GM21619 (cell line): ENCODE data around the gene NMNAT3.
"Not testable (repeated sequence)": the region's sequence is repeated elsewhere in the genome, so short reads cannot be mapped to it uniquely, and the experiment has no call there.

Experiments used
- ATAC-seq: cut with Tn5 transposase; IDR thresholded peaks from one replicate; pipeline ENCODE4 v1.9.1; 2021; ENCODE audit not compliant: unreplicated experiment

NMNAT3 gene

DNA sequence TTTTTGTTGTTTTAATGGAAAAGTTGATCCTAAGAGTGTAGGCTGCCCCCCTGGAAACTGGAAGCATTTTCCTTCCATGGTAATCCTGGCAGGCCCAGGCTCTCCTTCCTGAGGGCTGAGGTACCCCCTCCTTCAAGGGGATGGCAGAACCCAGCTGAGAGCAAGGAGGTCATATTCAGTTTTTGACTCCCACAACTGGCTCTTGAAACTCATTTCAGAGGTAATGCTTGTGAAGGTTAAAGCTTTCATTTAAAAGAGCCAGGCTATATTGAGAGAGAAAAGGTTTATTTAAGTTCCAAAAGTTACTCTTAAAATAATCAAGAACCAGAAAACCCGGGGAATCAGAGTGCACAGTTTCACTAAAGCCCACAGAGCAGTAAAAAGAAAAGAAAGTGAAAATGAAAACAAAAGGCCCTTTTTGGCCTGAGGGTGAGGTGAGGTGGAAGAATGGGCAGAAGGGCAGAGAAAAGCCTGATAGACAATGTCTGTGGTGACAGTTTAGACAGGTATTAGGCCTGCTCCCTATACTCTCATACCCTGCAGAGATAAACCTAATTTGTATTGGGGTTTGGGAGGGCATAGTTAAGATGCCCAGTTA is 91.3 kb downstream of the NMNAT3 start:
- ATAC-seq: peak; percentile 94

DNA sequence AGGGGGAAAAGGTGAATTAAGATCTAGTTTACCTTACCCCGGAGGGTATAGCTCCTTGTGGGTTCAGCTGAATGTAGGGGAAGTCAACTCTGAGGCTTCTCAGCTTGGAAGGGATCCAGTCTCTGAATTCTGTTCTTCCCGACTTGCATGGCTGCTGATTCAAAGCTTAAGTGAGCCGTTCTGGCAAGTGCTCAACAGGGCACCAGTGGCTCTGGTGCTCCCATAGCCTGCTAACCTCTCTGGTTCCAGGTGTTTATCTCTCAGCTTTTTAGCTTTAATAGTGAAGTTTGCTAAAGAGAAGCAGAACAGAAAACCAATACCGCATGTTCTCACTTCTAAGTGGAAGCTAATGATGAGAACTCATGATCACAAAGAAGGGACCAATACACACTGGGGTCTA is 92.0 kb downstream of the NMNAT3 start:
- no peak for ATAC-seq

- ATAC-seq: not testable (repeated sequence)
These were observed 94.1 kb downstream of the NMNAT3 start for GRCh38 chr3:139583651-139584050.

DNA sequence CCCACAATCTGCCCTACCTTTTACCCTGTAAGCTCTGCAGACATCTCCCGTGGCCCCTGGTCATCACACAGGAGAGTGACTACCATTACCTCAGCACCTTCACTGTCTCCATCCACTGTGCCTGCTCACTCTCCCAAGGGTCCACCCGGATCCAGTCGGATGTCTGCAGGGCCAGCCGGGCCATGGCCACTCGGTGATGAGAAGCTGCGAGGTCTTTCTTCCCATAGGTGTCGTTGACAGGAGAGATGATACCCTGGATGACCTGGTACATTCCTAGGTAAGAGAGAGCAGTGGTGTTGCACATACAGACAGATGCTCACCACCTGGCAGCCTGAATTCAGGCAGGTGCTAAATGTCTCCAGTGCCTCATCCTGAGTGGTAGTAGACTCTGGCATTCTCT is 99.0 kb downstream of the NMNAT3 start:
- no peak for ATAC-seq

GRCh38 chr3:139577909-139578308 is 99.9 kb downstream of the NMNAT3 start:
- no peak for ATAC-seq

- ATAC-seq: no peak
These were observed 100.4 kb downstream of the NMNAT3 start for GRCh38 chr3:139577346-139577745.

- no peak for ATAC-seq
These were observed 103.5 kb downstream of the NMNAT3 start for GRCh38 chr3:139574026-139574947.

DNA sequence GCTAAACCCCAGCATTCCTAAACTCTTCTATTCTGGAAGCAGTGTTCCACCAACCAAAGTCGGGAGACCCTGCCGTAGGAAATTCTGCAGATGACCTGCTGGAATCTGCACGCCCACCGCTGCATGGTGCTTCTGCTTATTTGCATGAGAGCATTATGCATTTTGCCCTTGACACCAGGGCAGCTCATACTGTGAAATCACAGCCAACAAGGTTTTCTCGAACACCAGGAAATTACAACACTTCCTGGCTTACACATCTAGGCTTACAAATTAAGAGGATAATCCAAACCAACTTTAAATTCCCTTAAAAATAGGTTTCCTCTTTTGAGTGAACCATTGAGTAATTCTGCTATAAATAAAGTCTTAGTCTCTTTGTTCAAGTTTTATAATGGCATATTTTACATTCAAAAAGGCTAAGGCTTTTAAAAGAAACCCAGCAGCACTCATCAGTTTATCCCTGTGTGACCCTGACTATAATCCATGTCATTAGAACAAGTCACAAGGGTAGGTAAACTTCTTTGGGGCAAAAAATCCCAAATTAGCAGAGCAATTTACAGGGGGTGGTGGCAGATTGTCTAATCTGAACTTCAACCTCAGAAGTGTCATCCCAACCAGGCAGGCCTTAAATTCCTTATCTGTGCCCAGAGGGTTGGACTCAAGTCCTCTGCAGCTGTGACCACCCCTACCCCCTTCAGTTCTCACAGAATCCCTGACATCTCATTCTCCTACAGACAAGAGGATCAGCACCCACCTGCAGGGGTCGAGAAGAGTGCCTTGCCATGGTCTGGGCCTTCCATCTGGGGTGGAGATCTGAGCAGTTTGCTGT is 104.7 kb downstream of the NMNAT3 start:
- no peak for ATAC-seq

DNA sequence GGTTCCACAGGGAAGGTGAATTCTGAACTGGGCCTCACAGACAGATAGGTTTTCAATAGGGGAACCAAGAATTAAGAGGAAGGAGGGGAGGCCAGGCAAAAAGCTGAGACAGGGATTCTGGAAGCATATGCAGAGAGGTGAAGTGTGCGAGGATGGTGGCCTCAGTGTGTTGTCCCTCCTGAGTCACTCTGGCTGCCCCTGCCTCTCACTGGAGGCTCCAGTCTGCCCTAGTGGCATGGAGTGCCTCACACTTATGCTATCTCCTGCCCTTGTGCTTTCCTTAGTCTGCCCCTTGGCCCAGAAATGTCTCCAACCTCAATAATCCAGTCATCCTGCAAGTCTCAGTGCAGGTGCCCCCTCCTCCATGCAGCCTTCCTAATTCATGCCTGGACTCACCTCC is 106.1 kb downstream of the NMNAT3 start:
- ATAC-seq: no peak

- no peak for ATAC-seq
These were observed 113.4 kb downstream of the NMNAT3 start for GRCh38 chr3:139564294-139564861.

DNA sequence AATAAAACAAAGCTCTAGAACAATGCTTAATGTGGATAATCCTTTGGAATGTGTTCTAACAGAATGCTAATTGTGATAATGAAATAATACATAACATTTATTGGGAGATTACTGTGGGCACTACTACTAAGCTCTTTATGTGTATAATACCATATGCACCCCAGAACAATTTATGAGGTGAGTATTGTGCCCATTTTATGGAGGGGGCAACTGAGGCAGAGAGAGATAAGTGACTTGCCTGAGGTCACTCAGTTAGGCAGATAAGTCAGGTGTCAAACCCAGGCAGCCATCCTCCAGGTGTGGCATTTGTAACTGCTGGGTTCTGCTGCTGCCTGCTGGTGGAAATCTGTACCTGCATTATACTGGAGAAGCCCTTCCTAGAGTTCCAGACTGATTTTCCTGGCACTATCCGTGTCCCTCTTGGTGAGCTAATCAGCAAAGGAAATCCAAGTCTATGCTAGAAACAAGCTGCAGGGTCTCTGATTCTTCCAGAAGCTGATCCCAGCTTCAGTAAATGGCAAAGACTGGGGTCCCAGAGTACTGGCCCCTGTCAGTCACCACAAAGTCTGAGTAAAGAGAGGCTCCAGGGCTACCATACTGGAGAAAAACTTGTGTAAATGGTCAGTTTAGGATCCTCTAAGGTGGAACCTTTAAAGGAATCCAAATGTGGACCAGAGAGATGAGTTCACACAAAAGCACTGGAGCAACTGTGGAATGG is 115.7 kb downstream of the NMNAT3 start:
- no peak for ATAC-seq

DNA sequence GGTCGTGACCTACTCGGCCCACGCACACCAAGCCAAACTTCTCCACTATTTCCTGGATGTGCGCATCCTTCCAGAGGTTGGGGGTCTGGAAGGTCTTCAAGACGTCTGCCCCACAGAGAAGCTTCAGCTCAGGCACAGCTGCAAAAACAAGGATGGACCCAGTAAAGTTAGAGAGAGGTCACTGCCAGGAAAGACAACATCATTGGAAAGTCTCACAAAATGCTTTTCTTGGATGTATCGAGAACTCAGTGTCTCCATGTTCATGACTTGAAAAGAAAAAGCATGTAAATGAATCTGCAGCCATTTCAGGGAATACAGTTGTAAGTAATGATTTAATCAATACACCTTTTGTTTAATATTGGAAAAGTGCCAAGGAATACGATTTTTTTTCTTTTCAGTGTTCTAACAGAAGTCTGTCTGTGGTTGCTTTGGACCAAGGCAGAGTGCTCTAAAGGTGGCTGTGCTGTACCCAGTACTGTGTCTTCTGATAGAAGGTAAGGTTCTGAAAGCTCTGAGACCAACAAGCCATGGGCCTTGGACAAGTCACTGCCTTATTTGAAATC is 116.4 kb downstream of the NMNAT3 start:
- ATAC-seq: no peak

DNA sequence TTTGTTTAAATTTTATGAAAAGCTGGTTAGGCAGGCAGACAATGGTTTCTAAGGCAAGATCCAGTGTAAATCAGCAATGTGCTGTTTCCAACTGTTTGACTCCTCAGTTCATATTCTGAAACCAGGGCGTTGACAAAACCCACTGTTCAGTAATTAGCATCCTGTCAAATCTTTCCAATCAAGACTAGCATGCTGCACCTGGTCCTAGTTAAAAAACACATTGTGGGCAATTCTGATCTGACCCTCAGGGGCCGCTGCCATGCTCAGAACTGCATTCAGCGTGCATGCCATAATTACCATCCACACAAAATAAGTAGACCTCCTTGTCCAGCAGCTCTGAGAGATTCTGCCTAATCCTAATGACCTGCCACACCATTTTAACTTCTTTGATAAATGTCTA is 117.4 kb downstream of the NMNAT3 start:
- no peak for ATAC-seq

GRCh38 chr3:139559541-139559940 is 118.2 kb downstream of the NMNAT3 start:
- ATAC-seq: no peak

GRCh38 chr3:139558351-139559266 is 119.2 kb downstream of the NMNAT3 start:
- ATAC-seq: no peak

DNA sequence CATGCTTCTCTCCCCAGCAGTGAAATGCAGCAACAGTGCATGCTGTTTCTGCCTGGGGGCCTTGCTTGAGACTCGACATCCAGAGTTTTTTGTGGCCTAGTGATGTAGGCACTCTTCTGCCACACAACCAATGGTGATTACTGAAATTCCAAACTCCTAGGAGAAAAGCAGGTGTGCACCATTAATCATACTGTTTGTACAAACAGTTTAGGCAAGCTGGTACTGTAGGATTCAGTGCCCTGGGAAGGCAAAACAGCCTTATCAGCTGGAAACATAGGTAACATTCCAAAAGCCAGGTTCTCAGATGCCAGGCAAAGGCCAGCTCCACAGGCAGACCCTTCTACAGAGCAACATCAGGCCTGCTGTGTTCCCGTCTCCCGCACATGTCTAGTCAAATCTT is 120.7 kb downstream of the NMNAT3 start:
- no peak for ATAC-seq

- ATAC-seq: no peak
These were observed 122.5 kb downstream of the NMNAT3 start for GRCh38 chr3:139555249-139555648.

DNA sequence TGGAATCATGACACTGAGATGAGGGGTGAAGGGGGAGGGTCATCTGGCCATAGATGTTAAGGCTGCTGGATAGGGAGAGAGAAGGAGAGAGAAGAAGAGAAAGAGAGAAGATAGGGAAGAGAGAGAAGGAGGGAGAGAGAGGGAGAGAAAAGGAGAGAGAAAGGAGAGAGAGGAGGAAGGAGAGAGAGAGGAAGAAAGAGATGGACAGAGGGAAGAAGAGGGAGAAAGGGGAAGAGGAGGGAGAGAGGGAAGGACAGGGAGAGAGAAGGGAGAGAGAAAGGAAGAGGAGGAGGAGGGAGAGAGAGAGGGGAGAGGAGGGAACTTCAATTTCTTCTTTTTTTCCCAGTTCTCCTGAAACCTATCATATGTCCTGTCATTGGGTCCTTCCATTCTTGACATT is 123.1 kb downstream of the NMNAT3 start:
- ATAC-seq: no peak

DNA sequence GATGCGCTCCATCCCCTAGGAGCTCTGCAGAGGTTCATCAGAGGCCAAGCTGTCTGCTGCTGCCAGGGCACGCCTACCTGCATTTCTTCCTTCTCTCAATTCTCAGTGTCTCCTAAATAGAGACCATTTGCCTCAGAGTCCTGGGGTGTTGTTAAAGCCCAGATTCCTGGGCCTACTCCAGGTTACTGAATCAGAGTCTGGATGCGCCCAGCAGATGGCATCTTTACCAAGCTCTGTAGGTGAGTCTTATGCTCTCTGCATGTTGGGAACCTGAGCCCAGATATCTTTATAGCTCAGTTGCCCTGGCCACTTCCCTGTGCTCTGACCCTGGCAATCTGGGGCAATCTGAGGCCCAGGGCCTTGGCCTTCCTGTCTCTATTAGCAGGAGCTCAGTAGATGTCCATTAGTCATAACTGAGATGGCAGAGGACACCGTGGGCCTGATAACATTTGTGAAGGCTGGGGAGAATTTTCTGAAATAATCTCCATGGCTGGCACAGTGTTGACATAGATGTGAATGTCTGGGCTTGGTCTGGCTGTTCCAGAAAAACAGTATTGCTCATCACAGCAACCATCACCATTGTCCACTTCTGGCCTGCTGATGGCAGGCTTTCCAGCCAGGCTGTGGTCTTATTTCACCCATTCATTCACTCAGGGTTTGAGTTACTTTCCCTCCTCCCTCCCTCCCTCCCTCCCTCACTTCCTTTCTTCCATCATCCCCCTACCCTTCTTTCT is 125.0 kb downstream of the NMNAT3 start:
- ATAC-seq: no peak
